Lung (tissue), 12 donors: ENCODE data around the gene TMEM121. TPM values are rescaled to one million over a fixed set of nuclear protein-coding genes. Genes with fewer than 3 reads are reported as not detected.

Experiments
- ATAC-seq: fragments of 200-7000 bp; cut with Tn5 transposase; one replicate; pipeline ENCODE4 v1.9.1; 2020; ENCODE audit warnings: moderate number of reproducible peaks; ENCODE audit not compliant: insufficient read depth, low FRiP score
- DNase-seq, 3 donors: peaks; one replicate each; pipeline ENCODE4 v3.0.0-alpha.2; 2013 to 2017
- H3K27ac ChIP-seq, 2 donors: one replicate each; pipeline ENCODE4 v1.5.1; 2013; ENCODE audit warnings: mild to moderate bottlenecking in 2 of 2, moderate library complexity in 2 of 2, control low read depth in 1 of 2, inconsistent platforms in 1 of 2, low read depth in 1 of 2, low read length in 1 of 2
- H3K27me3 ChIP-seq, 3 donors: one replicate each; pipeline ENCODE4 v1.5.1; 2013; ENCODE audit warnings: low read length in 2 of 3; ENCODE audit not compliant: control insufficient read depth in 3 of 3, insufficient read depth in 3 of 3
- H3K36me3 ChIP-seq, 4 donors: one replicate each; pipeline ENCODE4 v1.5.1; 2013; ENCODE audit warnings: low read length in 4 of 4, mild to moderate bottlenecking in 1 of 4, moderate library complexity in 1 of 4; ENCODE audit not compliant: control insufficient read depth in 4 of 4, insufficient read depth in 4 of 4
- H3K4me1 ChIP-seq, 5 donors: one replicate each; pipeline ENCODE4 v1.5.1; 2013; ENCODE audit warnings: low read length in 5 of 5, mild to moderate bottlenecking in 2 of 5, moderate library complexity in 1 of 5; ENCODE audit not compliant: control insufficient read depth in 5 of 5, insufficient read depth in 5 of 5
- H3K4me3 ChIP-seq: one replicate; pipeline ENCODE4 v1.5.1; 2013; ENCODE audit warnings: mild to moderate bottlenecking, control low read depth, moderate library complexity
- H3K9ac ChIP-seq, 2 donors: one replicate each; pipeline ENCODE4 v1.5.1; 2013; ENCODE audit warnings: low read length in 2 of 2, control low read depth in 1 of 2; ENCODE audit not compliant: insufficient read depth in 1 of 2
- H3K9me3 ChIP-seq, 4 donors: one replicate each; pipeline ENCODE4 v1.5.1; 2013; ENCODE audit warnings: low read length in 3 of 4, mild to moderate bottlenecking in 1 of 4, moderate library complexity in 1 of 4; ENCODE audit not compliant: control insufficient read depth in 4 of 4, insufficient read depth in 3 of 4
- WGBS, 2 donors: extraction: QIAGEN DNeasy Blood & Tissue Kit; methylation state at CpG; one replicate each; pipeline ENCODE4 v1.1.7; 2013; 5-methylcytosine and 5-hydroxymethylcytosine counted together
- polyA plus RNA-seq, 2 donors: library from polyadenylated mRNA; stranded (reverse); fragments of 200-250 nt; gene quantifications; one replicate each; pipeline ENCODE4 v1.2.1, GENCODE V29; 2013
- total RNA-seq, 2 donors: library from RNA; depleted of rRNA in 1 of 2; stranded (reverse); fragments of >200 nt in 1 of 2; gene quantifications; one replicate each; pipeline ENCODE4 v1.2.1, GENCODE V29; 2014 to 2021
- TF ChIP-seq, protein P1 (sequence below): IDR thresholded peaks from 2 replicates; pipeline ENCODE4 v1.5.1; 2012; ENCODE audit warnings: mild to moderate bottlenecking; ENCODE audit errors: control extremely low read depth, extremely low read depth
- donor health status: control.
- donor health status: control.
- donor health status: Bipolar disorder and iron deficiency.
- donor health status: healthy.
- donor health status: DM: yes; HTN: yes; CAD: no.

TMEM121 gene
- total and polyA plus RNA-seq, 4 donors = 1.1 to 5.4 (median 2.8) TPM

DNA sequence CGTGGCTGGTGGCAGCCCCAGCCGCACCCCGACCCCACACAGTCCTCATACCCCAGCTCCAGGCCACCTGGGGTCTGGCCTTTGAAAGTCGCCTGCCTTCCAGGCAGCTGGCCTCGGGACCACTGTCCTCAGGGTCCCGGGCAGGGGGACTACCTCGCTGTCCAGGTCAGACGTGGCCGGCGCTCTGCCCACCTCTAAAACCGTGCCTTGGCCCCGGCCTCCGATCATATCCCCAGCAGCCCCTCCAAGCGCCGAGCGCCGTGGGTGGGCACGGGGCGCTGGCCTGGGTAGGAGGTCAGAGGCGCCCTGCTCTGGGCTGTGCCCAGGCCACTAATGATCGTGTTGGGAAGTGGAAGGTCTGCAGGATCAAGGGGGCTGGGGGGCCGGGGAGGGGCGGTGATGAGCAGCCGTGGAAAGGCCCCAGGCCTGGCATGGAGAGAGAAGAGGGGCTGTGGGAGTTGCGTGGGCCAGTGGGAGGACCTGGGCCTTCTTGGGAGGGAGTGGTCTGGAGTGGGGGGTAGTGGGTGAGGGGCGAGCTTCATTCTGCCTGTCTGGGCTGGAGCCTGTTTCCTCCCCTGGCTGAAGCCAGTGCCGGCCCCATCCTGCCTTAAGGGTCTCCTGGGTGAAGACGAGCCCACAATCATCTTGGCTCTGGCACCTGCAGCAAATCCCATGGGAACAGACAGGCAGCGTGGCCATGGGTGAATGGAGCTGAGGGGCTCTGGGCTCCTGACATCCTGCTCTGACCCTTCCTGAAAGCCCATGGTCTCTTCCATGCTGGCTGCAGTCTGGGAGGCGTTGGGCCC lies 4.9 kb downstream of the TMEM121 start:
- Histone ChIP-seq H3K9ac (no peak overlapping the region), H3K4me1 (peaks cover 0 to 24% (median 6%) of the 10 kb centered on the region in 5 donors), H3K27ac (no peak overlapping the region), H3K9me3 (peaks cover 0 to 3% (median 0%) of the 10 kb centered on the region in 4 donors), H3K4me3 (no peak overlapping the region), H3K36me3 (no peaks in the 10 kb centered on the region), H3K27me3 (peaks cover 0 to 3% (median 0%) of the 10 kb centered on the region in 3 donors)
- TF ChIP-seq, protein P1, sequence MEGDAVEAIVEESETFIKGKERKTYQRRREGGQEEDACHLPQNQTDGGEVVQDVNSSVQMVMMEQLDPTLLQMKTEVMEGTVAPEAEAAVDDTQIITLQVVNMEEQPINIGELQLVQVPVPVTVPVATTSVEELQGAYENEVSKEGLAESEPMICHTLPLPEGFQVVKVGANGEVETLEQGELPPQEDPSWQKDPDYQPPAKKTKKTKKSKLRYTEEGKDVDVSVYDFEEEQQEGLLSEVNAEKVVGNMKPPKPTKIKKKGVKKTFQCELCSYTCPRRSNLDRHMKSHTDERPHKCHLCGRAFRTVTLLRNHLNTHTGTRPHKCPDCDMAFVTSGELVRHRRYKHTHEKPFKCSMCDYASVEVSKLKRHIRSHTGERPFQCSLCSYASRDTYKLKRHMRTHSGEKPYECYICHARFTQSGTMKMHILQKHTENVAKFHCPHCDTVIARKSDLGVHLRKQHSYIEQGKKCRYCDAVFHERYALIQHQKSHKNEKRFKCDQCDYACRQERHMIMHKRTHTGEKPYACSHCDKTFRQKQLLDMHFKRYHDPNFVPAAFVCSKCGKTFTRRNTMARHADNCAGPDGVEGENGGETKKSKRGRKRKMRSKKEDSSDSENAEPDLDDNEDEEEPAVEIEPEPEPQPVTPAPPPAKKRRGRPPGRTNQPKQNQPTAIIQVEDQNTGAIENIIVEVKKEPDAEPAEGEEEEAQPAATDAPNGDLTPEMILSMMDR = no peak
- ATAC-seq = no peak
- 95 to 96% methylated on average over 29 to 30 of the region's 30 CpGs for WGBS, 2 donors
- DNase-seq = no peak

DNA sequence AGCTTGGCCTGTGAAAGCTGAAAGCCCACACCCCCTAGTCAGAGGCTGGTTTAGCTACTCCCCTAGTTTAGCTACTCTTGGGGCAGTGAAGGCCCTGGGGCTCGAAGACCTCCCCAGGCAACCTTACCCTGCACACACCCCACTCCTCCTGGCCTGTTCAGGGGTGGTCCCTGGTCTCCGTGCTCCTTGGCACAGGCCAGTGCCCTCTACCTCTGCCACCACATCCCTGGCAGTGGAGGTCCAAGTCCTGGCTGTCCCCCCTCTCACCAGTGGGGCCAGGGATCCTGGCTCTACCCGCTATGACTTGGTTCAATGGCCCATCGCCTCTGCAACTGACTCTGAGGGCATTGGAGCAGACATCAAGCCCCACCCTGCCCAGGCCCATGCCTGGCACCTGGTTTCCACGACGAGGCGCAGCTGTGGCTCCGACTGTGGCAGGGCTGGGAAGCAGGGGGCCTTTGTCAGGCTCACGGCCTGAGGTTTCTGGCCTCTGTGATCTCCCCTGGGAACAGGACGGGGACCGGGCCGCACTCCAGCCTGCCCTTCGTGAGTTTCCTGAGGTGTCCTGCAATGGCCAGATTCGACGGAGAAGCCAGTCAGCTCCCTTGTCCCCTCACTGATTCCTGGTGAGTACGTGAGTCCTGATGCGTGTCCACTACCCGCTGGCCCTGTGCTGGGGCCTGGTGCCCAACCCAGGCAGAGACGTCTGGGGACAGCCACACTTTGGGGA lies 5.7 kb downstream of the TMEM121 start:
- Histone ChIP-seq H3K27ac (no peak overlapping the region), H3K4me3 (no peak overlapping the region), H3K9ac (no peak overlapping the region), H3K9me3 (peaks cover 0 to 3% (median 0%) of the 10 kb centered on the region in 4 donors), H3K36me3 (no peaks in the 10 kb centered on the region), H3K4me1 (peaks cover 0 to 23% (median 6%) of the 10 kb centered on the region in 5 donors), H3K27me3 (peaks cover 0 to 3% (median 0%) of the 10 kb centered on the region in 3 donors)
- TF ChIP-seq, protein P1 = no peak
- no peak for ATAC-seq
- no peak for DNase-seq
- WGBS, 2 donors = 90% methylated on average over 19 of the region's 19 CpGs

DNA sequence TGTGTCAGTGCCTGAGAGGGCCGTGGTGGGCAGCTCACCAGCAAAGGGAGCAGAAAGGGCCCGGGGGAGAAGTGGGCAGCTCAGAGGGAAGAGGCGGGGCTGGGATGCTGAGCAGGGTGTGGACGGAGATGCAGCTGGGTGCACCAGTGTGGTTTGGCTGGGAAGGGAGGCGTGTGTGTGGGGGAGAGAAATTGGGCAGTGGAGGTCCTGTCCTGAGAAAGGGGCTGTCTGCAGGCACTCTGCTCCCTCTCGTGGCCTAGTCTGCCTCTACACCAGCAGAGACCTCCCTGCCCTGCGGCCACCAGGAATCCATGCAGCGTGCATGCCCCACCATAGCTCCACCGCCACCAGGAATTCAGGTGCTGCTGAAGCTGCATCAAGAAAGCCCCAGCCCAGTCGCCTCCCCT lies 6.4 kb downstream of the TMEM121 start:
- ATAC-seq (no peak), DNase-seq (peak in 1 of 3 donors; percentile 37)
- Histone ChIP-seq H3K27ac (no peak overlapping the region), H3K4me3 (no peak overlapping the region), H3K4me1 (peaks cover 0 to 20% (median 6%) of the 10 kb centered on the region in 5 donors), H3K9ac (no peak overlapping the region), H3K9me3 (peaks cover 0 to 3% (median 0%) of the 10 kb centered on the region in 4 donors), H3K36me3 (no peaks in the 10 kb centered on the region), H3K27me3 (peaks cover 0 to 3% (median 0%) of the 10 kb centered on the region in 3 donors)
- TF ChIP-seq, protein P1 = no peak
- WGBS, 2 donors = 64 to 66% methylated on average over 10 of the region's 10 CpGs
